GM12864 (cell line): ENCODE results near the gene MEF2C.
"Not testable (repeated sequence)": the region's sequence is repeated elsewhere in the genome, so short reads cannot be mapped to it uniquely, and the experiment has no call there.

Experiments used
- DNase-seq: peaks from one replicate; pipeline ENCODE4 v3.0.0-alpha.2; 2011; ENCODE audit warnings: low read depth
- H3K4me3 ChIP-seq: 2 replicates; pipeline ENCODE4 v1.5.1; 2011; ENCODE audit warnings: mild to moderate bottlenecking, low read depth, low read length, control low read depth
- TF ChIP-seq, protein P1 (sequence below): IDR thresholded peaks from 2 replicates; pipeline ENCODE4 v1.5.1; 2011; ENCODE audit warnings: low read depth, mild to moderate bottlenecking, moderate library complexity, low read length, control low read depth, inconsistent platforms; ENCODE audit errors: missing control alignments

The MEF2C gene

DNA sequence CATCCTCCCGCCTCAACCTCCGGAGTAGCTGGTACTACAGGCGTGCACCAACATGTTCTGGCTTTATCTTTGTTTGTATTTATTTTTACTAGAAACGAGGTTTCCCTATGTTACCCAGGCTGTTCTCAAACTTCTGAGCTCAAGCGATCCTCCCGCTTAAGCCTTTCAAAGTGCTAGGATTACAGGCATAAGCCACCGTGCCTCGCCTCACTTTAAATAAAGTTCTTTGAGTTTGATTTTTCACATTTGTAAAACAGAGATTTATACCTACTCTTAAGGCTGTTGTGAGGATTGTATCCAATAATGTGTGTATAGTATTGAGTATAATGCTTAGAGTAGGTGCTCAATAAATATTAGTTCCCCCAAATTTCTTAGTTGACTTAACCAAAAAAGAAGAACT is 75.7 kb downstream of the MEF2C start:
- H3K4me3 ChIP-seq: no peak overlapping the region
- TF ChIP-seq, protein P1, sequence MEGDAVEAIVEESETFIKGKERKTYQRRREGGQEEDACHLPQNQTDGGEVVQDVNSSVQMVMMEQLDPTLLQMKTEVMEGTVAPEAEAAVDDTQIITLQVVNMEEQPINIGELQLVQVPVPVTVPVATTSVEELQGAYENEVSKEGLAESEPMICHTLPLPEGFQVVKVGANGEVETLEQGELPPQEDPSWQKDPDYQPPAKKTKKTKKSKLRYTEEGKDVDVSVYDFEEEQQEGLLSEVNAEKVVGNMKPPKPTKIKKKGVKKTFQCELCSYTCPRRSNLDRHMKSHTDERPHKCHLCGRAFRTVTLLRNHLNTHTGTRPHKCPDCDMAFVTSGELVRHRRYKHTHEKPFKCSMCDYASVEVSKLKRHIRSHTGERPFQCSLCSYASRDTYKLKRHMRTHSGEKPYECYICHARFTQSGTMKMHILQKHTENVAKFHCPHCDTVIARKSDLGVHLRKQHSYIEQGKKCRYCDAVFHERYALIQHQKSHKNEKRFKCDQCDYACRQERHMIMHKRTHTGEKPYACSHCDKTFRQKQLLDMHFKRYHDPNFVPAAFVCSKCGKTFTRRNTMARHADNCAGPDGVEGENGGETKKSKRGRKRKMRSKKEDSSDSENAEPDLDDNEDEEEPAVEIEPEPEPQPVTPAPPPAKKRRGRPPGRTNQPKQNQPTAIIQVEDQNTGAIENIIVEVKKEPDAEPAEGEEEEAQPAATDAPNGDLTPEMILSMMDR: no peak
- no peak for DNase-seq

DNA sequence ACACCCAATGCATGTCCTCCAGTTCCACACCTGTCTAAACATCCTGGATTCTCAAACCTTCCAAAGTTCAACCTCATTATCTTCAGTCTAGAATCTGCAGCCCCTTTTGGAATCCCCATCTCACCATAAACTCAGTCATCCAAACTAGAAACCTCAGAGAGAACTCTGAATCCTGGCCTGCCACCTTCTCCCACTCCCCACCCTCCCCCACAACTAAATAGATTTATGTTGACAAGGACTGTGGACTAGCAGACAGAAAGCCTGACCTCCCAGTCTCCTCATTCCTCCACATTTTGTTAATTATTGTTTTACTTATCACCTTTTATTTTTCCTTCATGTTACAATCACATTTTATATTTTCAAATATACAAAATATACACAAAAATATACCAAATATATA is 76.6 kb downstream of the MEF2C start:
- DNase-seq: no peak
- no peak overlapping the region for H3K4me3 ChIP-seq
- TF ChIP-seq, protein P1: no peak

DNA sequence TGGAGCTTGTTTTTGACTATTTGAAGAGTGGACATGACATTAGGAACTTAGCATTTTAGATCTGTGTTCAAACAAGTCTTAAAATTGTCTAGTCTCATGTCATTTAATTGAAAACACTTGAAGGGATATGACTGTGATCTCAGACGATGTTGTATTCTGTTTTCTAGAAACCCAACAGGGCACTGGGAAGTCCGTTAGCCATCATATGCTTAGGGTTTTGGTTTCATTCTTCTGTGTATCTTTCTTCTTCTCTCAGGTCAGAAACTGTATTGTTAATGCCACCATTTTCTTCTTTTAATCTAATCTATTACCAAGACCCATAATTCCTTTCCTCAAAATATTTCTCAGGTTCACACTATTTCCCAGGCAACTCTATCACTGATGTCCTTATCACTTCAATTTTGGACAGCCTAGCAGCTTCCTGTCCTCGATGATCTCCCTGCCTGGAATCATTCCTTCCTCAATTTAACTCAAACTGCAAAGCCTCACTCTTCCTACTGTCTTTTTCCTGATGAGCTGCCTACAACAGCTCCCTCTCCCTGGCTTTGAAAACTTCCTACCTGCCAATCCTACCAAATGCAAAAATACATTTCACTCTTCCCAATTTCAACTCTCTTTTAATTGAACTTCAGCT is 77.7 kb downstream of the MEF2C start:
- H3K4me3 ChIP-seq: no peak overlapping the region
- TF ChIP-seq, protein P1: no peak
- no peak for DNase-seq

DNA sequence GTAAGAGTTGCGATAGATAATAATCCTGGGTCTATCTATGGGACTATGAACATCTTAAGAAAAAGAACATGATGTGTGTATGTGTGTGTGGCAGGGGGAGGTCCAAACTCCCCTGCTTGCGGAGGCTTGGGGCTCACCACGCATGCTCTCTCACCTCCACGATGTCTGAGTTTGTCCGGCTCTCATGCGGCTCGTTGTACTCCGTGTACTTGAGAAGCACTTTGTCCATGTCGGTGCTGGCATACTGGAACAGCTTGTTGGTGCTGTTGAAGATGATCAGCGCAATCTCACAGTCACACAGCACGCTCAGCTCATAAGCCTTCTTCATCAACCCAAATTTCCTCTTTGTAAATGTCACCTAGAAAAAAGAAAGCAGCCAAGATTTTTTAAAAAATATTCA is 78.5 kb downstream of the MEF2C start:
- no peak overlapping the region for H3K4me3 ChIP-seq
- TF ChIP-seq, protein P1: no peak
- DNase-seq: no peak

DNA sequence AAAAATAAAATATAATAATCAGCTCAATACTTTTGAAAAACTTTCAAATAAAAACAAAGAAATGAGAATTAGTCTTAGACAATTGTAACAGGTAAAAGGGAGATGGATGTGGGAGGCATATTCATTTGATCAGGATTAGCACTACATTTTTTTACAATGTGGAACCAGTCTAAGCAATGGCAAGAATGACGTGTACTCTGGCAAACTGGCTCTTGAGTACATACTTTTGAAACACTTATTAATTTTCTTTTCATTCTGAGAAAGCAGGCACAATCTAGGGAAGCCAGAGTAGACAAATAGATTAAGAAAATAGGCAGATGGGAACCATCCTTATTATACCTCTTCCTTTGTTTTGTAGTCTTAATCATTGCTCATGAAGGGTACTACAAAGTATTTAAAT is 79.7 kb downstream of the MEF2C start:
- no peak overlapping the region for H3K4me3 ChIP-seq
- DNase-seq: no peak
- TF ChIP-seq, protein P1: no peak

DNA sequence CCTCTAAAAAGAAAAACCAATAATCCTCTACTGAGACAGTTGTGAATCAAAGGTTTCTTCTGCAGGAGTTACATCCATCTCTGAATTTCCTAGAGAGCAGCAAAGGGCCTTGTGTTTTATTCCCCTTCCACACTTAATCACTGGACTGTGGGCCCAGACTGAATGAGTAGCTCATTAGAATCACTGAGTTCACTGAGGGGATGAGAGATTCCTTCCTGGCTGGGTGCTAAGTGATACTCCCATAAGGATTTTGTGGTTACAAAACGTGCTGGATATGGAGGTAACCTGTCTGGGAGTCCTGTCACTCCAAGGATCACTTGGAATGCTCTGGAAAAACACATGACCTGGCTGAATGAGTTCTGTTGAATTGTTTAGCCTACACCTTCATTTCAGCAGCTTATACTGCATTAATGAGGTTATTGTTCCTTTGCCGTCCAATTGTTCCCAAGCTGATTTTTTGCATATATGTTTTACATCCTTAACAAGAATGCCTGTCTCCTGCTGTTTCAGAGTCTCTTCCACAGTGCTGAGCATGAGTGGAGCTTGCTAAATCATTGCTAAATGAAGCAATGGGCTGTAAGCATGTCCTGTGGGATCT is 82.9 kb downstream of the MEF2C start:
- TF ChIP-seq, protein P1: no peak
- DNase-seq: no peak
- no peak overlapping the region for H3K4me3 ChIP-seq

DNA sequence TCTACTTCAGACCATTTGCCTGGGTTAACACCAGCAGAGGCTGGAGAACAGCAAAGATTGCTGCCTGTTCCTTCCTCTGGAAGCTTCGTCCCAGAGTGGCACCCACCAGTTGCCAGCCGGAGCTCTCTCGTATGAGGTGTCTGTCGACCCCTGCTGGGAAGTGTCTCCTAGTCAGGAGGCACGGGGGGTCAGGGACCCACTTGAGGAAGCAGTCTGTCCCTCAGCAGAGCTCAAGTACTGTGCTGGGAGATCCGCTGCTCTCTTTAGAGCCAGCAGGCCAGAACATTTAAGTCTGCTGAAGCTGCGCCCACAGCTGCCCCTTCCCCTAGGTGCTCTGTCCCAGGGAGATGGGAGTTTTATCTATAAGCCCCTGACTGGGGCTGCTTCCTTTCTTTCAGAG is 84.1 kb downstream of the MEF2C start:
- not testable (repeated sequence) for H3K4me3 ChIP-seq, DNase-seq

DNA sequence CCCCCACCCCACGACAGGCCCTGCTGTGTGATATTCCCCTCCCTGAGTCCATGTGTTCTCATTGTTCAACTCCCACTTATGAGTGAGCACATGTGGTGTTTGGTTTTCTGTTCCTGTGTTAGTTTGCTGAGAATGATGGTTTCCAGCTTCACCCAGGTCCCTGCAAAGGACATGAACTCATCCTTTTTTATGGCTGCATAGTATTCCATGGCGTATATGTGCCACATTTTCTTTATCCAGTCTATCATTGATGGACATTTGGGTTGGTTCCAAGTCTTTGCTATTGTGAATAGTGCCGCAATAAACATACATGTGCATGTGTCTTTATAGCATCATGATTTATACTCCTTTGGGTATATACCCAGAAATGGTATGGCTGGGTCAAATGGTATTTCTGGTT is 89.2 kb downstream of the MEF2C start:
- not testable (repeated sequence) for H3K4me3 ChIP-seq, DNase-seq
